ENCODE measurements around the gene ZNF367.

GRCh38 chr9:96425500-96426169 is 7.5 kb upstream of the ZNF367 start:
- TF ChIP-seq BHLHE40 (IDR thresholded peaks at IDR 0.05; ENCODE audit: low read length): no peak
- no peak for TF ChIP-seq PBX2 (CRISPR knock-in tag; IDR thresholded peaks at IDR 0.05; ENCODE audit: low read depth)
- no peak for TF ChIP-seq PBX2 (tag; conservative IDR thresholded peaks at IDR 0.05; ENCODE audit: low read depth)
- TF ChIP-seq FOXP1 (CRISPR knock-in tag; IDR thresholded peaks at IDR 0.05): no peak
- TF ChIP-seq DLX4 (CRISPR knock-in tag; IDR thresholded peaks at IDR 0.05): no peak
- TF ChIP-seq JUN (IDR thresholded peaks at IDR 0.05; ENCODE audit: borderline replicate concordance, low read depth, low read length): no peak
- no peak for TF ChIP-seq JUN (CRISPR knock-in tag; IDR thresholded peaks at IDR 0.05; ENCODE audit: borderline replicate concordance)
- TF ChIP-seq CTCF (IDR thresholded peaks at IDR 0.05 in 2 of 3, conservative IDR thresholded peaks at IDR 0.05 in 1 of 3; ENCODE audit: insufficient read depth in 2 of 3, low read depth in 1 of 3, low read length in 3 of 3): no peak
- TF ChIP-seq MXI1 (IDR thresholded peaks at IDR 0.05; ENCODE audit: low read depth, low read length): no peak
- no peak for TF ChIP-seq SMARCB1 (IDR thresholded peaks at IDR 0.05; ENCODE audit: insufficient read length, low read depth)
- no peak for TF ChIP-seq SAP30 (IDR thresholded peaks at IDR 0.05; ENCODE audit: borderline replicate concordance, insufficient read depth, low read depth, low read length, poor library complexity, severe bottlenecking)

Measured in K562 (cell line).